Stimulated activated CD4-positive, alpha-beta T cell treated with anti-CD3 and anti-CD28 coated beads, Interleukin-15, amount 100 ng/mL, for 48 hours (primary cell): ENCODE results near the gene MAD1L1.

Source experiments
- DNase-seq, 2 donors: peaks; one replicate each; pipeline ENCODE4 v3.0.0-alpha.2; 2020; ENCODE audit warnings: low read depth in 2 of 2

MAD1L1 gene

DNA sequence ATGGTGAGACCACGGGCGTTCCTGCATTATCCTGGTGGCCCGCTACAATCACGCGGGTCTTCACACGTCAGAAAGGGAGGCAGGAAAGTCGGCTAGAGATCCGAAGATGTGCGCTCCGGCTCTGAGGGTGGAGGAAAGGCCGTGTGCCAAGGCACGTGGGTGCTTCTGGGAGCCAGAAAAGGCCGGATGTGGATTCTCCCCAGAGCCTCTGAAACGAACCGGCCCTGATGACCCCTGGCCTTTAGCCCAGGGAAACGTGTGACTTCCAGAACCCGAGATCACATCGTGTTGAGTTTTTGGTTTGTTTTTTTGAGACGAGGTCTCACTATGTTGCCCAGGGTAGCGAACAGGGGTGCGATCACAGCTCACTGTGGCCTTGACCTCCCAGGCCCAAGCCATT, 318.4 kb downstream of the MAD1L1 start:
- DNase-seq = no peak

GRCh38 chr7:1913466-1914282, 319.1 kb downstream of the MAD1L1 start:
- no peak for DNase-seq

- no peak for DNase-seq
Observed at GRCh38 chr7:1912593-1913465, 319.9 kb downstream of the MAD1L1 start.

GRCh38 chr7:1911571-1911970, 321.2 kb downstream of the MAD1L1 start:
- DNase-seq = no peak

DNA sequence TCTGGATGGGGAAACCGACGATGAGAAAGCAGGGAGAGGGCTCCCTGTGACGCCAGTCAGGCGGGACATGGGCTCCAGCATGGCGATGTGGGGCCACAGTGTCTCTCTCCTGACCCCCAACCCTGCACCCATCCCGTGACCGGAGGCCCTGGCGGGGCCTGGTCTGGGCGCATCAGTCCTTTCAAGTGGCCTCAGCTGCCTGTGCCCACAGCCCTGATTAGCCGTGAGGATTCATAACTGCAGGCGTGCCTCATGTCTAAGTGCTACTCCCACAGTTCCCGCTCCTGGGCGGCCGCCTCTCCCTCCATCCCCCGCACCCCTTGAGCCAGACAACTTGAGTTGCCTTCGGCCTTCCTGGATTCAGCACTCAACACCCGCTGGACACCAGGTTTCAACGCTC, 321.9 kb downstream of the MAD1L1 start:
- no peak for DNase-seq

GRCh38 chr7:1910081-1910685, 322.6 kb downstream of the MAD1L1 start:
- DNase-seq = no peak

- no peak for DNase-seq
Observed at GRCh38 chr7:1909476-1909875, 323.3 kb downstream of the MAD1L1 start.

DNA sequence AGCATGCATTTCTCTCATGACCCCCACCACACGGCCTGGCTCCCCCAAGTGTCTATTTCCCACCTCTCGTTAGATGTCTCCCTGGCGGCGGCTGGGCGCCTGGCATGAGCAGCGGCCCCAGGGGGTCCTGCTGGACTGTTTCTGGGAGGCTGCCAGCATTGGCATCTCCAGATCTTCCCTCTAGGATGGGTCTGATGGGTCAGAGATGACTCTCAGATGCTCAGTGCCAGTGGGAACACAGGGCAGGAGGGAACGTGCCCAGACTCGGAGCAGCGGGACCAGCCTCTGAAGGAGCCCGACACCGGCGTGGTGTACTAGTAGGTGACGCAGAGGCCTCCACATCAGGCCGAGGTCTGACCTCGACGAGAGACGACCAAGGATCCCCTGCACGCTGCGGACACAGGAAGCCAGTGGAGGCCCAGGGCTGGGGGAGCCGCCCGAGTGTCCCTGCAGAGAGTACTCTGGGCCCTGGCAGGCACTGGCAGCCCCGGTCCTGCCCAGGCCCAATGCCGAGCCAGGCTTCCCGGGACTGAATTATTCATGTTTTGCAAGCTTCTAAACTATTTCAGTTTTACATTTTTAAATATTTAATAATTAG, 323.8 kb downstream of the MAD1L1 start:
- no peak for DNase-seq

DNA sequence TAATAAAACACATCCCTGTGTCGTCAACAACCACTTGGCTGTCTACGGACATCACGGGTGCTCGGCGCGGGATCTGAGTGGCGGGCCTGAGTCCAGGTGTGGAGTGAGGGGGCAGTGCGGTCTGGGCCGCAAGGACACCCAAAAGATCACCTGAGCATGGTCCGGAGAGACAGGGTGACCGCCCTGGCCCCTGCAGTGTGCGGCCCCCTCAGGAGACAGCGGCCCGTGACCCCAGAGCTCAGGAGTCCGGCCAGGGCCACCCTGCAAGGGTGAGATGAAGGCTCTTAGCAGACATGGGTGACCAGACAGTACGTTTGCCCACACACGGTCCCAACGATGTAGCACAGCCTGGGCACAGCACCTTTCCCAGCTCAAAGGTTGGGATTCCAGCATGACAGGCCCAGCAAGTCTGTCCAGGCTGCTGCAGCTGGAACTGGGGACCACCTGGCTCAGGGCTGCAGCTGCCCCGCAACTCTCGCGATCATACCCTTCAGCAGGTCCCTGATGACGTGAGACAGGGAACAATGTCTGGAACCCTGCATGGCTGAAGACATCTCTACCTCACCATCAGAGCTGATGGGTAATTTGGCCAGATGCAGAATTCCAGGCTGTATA, 324.9 kb downstream of the MAD1L1 start:
- no peak for DNase-seq

DNA sequence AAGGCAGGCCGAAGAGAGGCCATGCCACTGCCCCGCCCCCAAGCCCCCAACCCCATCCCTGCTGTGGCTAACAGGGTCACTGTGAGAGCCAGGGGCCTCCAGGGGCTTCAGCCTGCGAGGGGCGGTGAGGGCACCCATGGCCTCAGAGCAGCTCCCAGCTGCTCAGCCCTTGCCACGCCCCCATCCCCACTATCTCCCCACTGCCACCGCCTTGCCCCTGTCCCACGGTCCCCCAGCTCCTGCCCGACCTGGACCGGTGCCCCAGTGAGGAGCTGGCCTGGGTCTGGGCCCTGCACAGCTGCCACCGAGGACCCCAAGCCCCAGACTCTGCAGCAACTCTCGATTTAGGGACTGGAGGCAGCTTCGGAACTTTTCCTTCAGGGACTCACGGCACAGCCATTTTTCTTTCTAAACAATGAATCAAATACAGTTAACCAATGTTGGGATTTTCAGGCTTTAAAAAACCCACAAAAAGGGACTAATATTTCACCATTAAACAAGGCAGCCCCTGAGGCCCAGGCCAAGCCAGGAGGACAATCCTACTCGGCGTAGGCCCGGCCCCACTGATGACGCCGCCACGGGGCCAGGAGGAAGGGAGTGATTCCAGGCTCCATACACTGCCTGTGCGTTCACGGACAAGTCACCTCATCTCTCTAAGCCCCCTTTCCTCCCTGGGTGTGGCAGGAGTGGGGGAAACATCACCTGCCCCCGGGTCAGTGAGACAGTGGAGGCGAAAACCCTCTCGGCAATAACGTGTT, 325.6 kb downstream of the MAD1L1 start:
- DNase-seq = no peak

DNA sequence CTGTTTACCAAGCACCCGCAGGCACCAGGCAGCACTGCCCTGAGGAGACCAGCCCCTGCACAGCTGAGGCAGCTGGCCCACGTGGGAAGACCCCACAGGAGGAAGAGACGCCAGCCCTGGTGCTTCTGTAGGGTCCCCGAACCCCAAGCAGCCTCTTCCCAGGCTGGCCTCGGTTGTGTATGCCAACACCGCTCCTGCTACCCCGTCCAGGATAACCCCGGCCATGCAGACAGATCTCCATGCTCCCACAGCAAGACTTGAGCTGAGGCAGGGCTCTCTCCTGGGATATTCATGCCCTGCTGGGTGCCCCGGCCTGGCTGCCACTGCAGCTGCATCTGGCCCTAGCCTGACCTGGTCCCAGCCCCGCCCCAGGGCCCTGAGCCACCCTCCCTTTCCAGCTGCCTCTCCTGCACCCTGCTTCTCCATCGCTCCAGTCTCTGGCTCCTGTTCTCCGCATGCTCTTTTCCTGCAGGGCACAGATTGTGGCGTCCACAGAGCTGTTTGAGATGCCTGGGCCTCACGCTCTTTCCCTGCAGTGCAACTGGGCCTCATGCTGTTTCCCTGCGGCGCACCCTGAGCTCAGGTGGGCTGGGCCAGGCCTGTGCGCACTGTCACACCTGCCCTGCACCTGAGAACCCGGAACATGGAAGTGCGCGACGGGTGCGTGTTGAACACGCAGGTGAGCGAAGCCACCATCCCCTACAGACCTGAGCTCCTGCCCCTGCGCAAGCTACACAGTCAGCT, 326.5 kb downstream of the MAD1L1 start:
- DNase-seq = no peak

GRCh38 chr7:1902231-1902855, 330.4 kb downstream of the MAD1L1 start:
- no peak for DNase-seq

DNA sequence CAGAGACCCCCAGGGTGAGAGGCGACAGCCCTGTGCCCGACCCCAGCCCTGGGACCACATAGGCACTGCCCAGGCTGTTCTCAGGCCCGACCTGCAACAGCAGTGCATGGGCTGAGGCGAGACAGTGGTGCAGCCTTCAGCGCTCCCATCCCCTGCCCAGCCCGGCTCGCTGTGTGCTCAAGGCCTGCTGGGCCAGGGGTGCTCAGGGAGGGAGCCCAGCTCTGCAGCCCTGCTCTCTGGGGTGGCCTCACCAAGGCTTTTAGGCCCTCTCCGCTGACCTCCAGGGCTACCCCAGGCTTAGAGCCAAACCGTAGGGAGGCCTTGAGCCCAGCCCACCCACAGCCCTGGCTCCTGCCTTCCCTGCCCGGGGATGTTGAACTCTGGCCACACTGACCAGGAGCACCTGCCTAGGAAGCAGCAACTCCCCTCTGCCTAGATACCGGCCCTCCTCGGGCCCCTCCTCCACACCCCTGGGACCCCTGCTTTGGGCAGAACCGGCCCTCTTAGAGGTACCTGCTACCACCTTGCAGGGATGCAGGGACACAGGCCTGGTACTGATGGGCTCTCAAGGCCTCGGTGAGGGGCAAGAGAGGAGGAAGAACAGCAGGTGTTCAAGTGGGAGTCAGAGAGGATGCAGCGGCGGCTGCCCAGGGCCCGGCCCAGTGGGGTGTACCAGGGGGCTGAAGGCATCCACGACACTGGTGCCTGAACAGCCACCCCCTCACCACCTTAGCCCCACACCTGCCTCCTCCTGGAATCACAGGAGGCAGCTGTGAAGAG, 331.1 kb downstream of the MAD1L1 start:
- DNase-seq = no peak

GRCh38 chr7:1900847-1901246, 331.9 kb downstream of the MAD1L1 start:
- DNase-seq = no peak

- DNase-seq = no peak
Observed at GRCh38 chr7:1899951-1900762, 332.6 kb downstream of the MAD1L1 start.

GRCh38 chr7:1899196-1899595, 333.5 kb downstream of the MAD1L1 start:
- DNase-seq = no peak

DNA sequence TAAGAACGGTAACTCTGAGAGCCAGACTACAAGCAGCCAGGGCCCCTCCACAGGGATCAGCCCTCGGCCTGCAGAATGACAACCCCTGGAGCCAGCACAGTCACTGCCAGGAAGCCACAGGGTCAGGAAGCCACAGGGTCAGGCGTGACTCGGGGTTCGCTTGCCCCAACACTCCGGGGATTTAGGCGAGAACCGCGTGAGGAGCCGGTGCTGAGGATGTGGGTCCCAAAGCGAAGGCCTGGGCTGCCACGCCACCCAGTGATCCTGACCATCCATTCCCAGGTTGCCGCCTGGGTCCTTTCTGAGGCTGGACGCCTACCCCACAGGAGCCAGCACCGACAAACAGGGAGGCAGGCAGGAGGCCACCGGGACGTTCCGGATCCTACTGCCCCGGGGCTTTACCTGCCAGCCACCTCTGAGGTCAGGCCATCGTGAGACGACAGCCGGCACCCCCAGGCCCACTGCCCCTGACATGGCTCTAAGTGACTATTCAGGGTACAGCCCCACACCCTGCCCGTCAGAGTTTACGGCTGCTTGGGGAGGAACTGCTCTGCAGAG, 334.0 kb downstream of the MAD1L1 start:
- DNase-seq = no peak
